Spleen (tissue), 11 donors: ENCODE data around the gene HEATR5B. TPM values are rescaled to one million over a fixed set of nuclear protein-coding genes. Genes with fewer than 3 reads are reported as not detected.
"Not testable (repeated sequence)": the region's sequence is repeated elsewhere in the genome, so short reads cannot be mapped to it uniquely, and the experiment has no call there.

Source experiments
- DNase-seq: peaks from one replicate; pipeline ENCODE4 v3.0.0-alpha.2; 2020
- H3K27ac ChIP-seq, 8 donors: fragments of 200-600 bp; sonication (generic) in 7 of 8; 1 replicate in 4 of 8; 2 replicates in 4 of 8; pipeline versions ENCODE4 v1.5.0 to v1.8.0; 2016 to 2021; ENCODE audit warnings: inconsistent platforms in 4 of 8, mild to moderate bottlenecking in 4 of 8, moderate library complexity in 1 of 8
- H3K27me3 ChIP-seq, 7 donors: fragments of 200-600 bp; sonication (generic) in 6 of 7; replicated peaks in 1 of 7; 1 replicate in 4 of 7; 2 replicates in 3 of 7; pipeline versions ENCODE4 v1.5.0 to v1.8.0; 2016 to 2021; ENCODE audit warnings: inconsistent platforms in 3 of 7, mild to moderate bottlenecking in 1 of 7
- H3K36me3 ChIP-seq, 6 donors: fragments of 200-600 bp; sonication (generic) in 5 of 6; 1 replicate in 4 of 6; 2 replicates in 2 of 6; pipeline versions ENCODE4 v1.5.0 to v1.8.0; 2016 to 2021; ENCODE audit warnings: inconsistent platforms in 2 of 6
- H3K4me1 ChIP-seq, 6 donors: fragments of 200-600 bp; sonication (generic) in 5 of 6; 1 replicate in 3 of 6; 2 replicates in 3 of 6; pipeline versions ENCODE4 v1.5.0 to v1.8.0; 2016 to 2021; ENCODE audit warnings: inconsistent platforms in 3 of 6
- H3K4me3 ChIP-seq, 8 donors: fragments of 200-600 bp; sonication (generic) in 7 of 8; 1 replicate in 4 of 8; 2 replicates in 4 of 8; pipeline versions ENCODE4 v1.5.0 to v1.8.0; 2016 to 2021; ENCODE audit warnings: inconsistent platforms in 4 of 8, mild to moderate bottlenecking in 4 of 8, moderate library complexity in 2 of 8
- H3K9me3 ChIP-seq, 8 donors: fragments of 200-600 bp; sonication (generic) in 7 of 8; 1 replicate in 4 of 8; 2 replicates in 4 of 8; pipeline versions ENCODE4 v1.5.0 to v1.8.0; 2016 to 2021; ENCODE audit warnings: inconsistent platforms in 4 of 8
- POLR2A ChIP-seq, 3 donors: fragments of 450-650 bp; IDR thresholded peaks; one replicate each; pipeline ENCODE4 v1.5.1; 2017; ENCODE audit warnings: antibody characterized with exemption in 3 of 3, mild to moderate bottlenecking in 1 of 3
- POLR2AphosphoS5 ChIP-seq, 3 donors: sonication (generic); formaldehyde crosslinking; IDR thresholded peaks; one replicate each; pipeline ENCODE4 v1.5.1; 2017; ENCODE audit warnings: antibody characterized with exemption in 3 of 3
- WGBS, 5 donors: extraction: QIAGEN DNeasy Blood & Tissue Kit in 3 of 5; methylation state at CpG; one replicate each; pipeline versions ENCODE4 v1.1.5 to v1.1.7; 2013 to 2018; 5-methylcytosine and 5-hydroxymethylcytosine counted together
- intact Hi-C: fragments of 100-400 bp; cut with DNase I; formaldehyde crosslinking; loops from one replicate; pipeline ENCODE4 v1.15.0; 2023; ENCODE audit warnings: low total_unique reads
- polyA plus RNA-seq, 3 donors: library from polyadenylated mRNA; stranded (reverse); fragments of 200-250 nt; gene quantifications; one replicate each; pipeline ENCODE4 v1.2.1, GENCODE V29; 2013
- total RNA-seq, 7 donors: library from RNA; depleted of rRNA in 3 of 7; stranded (reverse); fragments of >200 nt in 3 of 7; fragmentation: NEBNext Ultra II Directional in 4 of 7; extraction: Animal tissue kit (Norgen Biotek cat#: 25700) in 4 of 7; gene quantifications; one replicate each; pipeline versions ENCODE4 v1.1.0 to v1.2.1, GENCODE V29; 2016 to 2021
- TF ChIP-seq, protein P1 (sequence below), 11 experiments: fragments of 200-600 bp in 7 of 11; fragments of 450-650 bp in 4 of 11; sonication (generic) in 4 of 11; IDR thresholded peaks in 8 of 11; conservative IDR thresholded peaks in 3 of 11; 1 replicate in 7 of 11; 2 replicates in 4 of 11; pipeline versions ENCODE4 v1.4.0 to v1.8.0; 2016 to 2021; ENCODE audit warnings: antibody characterized with exemption in 11 of 11, inconsistent platforms in 4 of 11, mild to moderate bottlenecking in 1 of 11
- donor health status: healthy with polysubstance abuse.
- donor health status: DM: no; HTN: no; CAD: no; lungs with moderate emphysema.
- donor health status: DM: no; HTN: no; CAD: no.
- donor health status: Bipolar disorder and iron deficiency.
- donor health status: healthy.
- donor health status: DM: no; HTN: no; CAD: no.
- donor health status: DM: yes; HTN: yes; CAD: no.

Gene HEATR5B
- total and polyA plus RNA-seq, 10 donors = 5.5 to 58.2 (median 34.3) TPM

DNA sequence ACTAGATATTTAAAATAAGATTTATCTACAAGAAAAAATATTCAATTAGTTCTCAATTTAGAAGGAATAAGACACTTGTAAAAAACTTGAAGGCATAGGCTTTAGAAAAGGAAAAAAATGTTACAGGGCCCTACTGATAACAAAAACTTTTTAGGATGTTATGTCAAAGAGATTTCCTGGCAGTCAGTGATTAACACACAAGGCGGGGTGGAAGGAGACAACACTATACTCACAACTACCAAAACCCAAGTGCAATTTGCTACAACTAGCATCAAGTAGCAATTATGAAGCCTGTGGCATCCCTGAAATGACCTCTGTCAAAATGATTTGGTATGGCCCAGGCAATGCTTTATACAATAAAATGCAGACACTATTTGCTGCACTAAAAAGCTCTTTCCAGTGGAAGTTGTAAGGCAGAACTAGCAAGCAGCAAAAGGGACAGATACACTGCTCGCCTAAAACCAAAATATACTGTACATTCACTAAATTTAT lies 133.1 kb downstream of the HEATR5B start:
- Histone ChIP-seq H3K4me1 (peaks cover 0 to 43% (median 21%) of the 10 kb centered on the region in 6 donors), H3K27me3 (no peaks in the 10 kb centered on the region), H3K4me3 (no peak overlapping the region), H3K36me3 (peaks cover 0 to 6% (median 0%) of the 10 kb centered on the region in 6 donors), H3K9me3 (no peaks in the 10 kb centered on the region), H3K27ac (peak overlapping the region in 1 of 8 donors; percentile 28)
- TF ChIP-seq POLR2AphosphoS5 (IDR thresholded peaks at IDR 0.05) (no peak), POLR2A (IDR thresholded peaks at IDR 0.05) (no peak)
- TF ChIP-seq, protein P1, sequence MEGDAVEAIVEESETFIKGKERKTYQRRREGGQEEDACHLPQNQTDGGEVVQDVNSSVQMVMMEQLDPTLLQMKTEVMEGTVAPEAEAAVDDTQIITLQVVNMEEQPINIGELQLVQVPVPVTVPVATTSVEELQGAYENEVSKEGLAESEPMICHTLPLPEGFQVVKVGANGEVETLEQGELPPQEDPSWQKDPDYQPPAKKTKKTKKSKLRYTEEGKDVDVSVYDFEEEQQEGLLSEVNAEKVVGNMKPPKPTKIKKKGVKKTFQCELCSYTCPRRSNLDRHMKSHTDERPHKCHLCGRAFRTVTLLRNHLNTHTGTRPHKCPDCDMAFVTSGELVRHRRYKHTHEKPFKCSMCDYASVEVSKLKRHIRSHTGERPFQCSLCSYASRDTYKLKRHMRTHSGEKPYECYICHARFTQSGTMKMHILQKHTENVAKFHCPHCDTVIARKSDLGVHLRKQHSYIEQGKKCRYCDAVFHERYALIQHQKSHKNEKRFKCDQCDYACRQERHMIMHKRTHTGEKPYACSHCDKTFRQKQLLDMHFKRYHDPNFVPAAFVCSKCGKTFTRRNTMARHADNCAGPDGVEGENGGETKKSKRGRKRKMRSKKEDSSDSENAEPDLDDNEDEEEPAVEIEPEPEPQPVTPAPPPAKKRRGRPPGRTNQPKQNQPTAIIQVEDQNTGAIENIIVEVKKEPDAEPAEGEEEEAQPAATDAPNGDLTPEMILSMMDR (IDR thresholded peaks at IDR 0.05 in 8 of 11, conservative IDR thresholded peaks at IDR 0.05 in 3 of 11) = no peak
- DNase-seq = no peak
- intact Hi-C loops = no loop called here
- WGBS, 5 donors = 59 to 91% (median 78%) methylated on average over 2 of the region's 2 CpGs

DNA sequence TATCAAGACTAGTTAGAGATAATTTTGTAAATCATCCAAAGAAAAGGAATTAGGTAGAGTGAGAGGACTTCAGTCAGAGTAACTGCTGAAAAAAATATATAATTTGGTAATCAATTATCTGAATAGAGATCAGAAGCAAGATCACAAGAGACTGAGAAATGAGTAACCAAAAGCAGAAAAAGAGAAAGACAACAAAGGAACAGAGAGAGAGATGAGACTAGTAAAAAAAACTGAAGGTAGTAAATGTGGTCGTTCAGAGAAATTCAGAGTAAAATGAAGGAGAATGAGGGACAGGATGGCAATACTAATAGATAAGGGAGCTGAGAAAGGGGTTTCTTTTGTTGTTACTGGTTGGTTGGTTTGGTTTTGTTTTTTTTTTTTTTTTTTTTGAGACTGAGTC lies 134.3 kb downstream of the HEATR5B start:
- TF ChIP-seq POLR2AphosphoS5 (IDR thresholded peaks at IDR 0.05) = no peak
- TF ChIP-seq POLR2A (IDR thresholded peaks at IDR 0.05) = no peak
- TF ChIP-seq, protein P1 (IDR thresholded peaks at IDR 0.05 in 8 of 11, conservative IDR thresholded peaks at IDR 0.05 in 3 of 11) = no peak
- no peak overlapping the region for H3K27ac ChIP-seq
- 72 to 90% (median 75%) methylated on average over 1 of the region's 1 CpG for WGBS, 5 donors
- intact Hi-C loops = no loop called here
- H3K4me1 ChIP-seq = peaks cover 0 to 31% (median 20%) of the 10 kb centered on the region in 6 donors
- DNase-seq = no peak
- no peak overlapping the region for H3K4me3 ChIP-seq
- H3K36me3 ChIP-seq = peaks cover 0 to 6% (median 0%) of the 10 kb centered on the region in 6 donors
- H3K27me3 ChIP-seq = no peaks in the 10 kb centered on the region
- no peaks in the 10 kb centered on the region for H3K9me3 ChIP-seq

DNA sequence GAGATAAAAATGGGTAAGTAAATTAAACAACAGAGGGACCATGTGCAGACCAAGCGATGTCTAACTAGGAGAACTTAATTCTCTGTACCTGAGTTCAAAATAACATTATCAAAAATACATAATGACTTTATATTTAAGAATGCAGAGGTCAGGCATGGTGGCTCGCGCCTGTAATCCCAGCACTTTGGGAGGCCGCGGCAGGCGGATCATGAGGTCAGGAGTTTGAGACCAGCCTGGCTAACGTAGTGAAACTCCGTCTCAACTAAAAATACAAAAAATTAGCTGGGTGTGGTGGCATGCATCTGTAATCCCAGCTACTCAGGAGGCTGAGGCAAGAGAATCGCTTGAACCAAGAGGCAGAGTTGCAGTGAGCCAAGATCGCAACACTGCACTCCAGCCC lies 138.9 kb downstream of the HEATR5B start:
- H3K9me3 ChIP-seq, H3K27me3 ChIP-seq, H3K27ac ChIP-seq, intact Hi-C loops, H3K36me3 ChIP-seq, H3K4me1 ChIP-seq, H3K4me3 ChIP-seq, DNase-seq: not testable (repeated sequence)
- WGBS, 5 donors = 89 to 99% (median 93%) methylated on average over 10 of the region's 10 CpGs

DNA sequence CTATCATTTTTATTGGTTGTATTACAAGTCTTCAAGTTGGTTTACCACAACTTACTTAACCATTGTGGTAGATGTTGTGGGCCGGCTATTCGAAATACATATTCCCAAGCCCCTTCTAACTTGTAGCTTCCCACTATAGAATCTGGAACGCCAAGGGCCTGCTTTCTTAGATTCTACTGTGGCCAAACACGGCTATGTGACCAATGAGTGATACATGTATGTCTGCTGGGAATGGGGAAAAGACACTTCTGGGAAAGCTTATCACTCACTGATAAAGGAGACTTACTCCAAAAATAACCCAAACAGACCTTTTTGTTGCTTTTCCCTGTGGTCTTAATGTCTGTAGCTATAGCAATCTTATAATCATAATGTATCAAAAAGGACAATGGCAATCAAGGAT lies 142.3 kb downstream of the HEATR5B start:
- H3K27me3 ChIP-seq = no peaks in the 10 kb centered on the region
- no peaks in the 10 kb centered on the region for H3K4me1 ChIP-seq
- intact Hi-C loops = no loop called here
- no peak overlapping the region for H3K4me3 ChIP-seq
- no peak for TF ChIP-seq POLR2A (IDR thresholded peaks at IDR 0.05)
- TF ChIP-seq, protein P1 (IDR thresholded peaks at IDR 0.05 in 8 of 11, conservative IDR thresholded peaks at IDR 0.05 in 3 of 11) = no peak
- TF ChIP-seq POLR2AphosphoS5 (IDR thresholded peaks at IDR 0.05) = no peak
- H3K9me3 ChIP-seq = no peaks in the 10 kb centered on the region
- WGBS, 5 donors = 93 to 98% (median 94%) methylated on average over 4 of the region's 4 CpGs
- no peak for DNase-seq
- H3K36me3 ChIP-seq = peaks cover 0 to 8% (median 0%) of the 10 kb centered on the region in 6 donors
- H3K27ac ChIP-seq = no peak overlapping the region

DNA sequence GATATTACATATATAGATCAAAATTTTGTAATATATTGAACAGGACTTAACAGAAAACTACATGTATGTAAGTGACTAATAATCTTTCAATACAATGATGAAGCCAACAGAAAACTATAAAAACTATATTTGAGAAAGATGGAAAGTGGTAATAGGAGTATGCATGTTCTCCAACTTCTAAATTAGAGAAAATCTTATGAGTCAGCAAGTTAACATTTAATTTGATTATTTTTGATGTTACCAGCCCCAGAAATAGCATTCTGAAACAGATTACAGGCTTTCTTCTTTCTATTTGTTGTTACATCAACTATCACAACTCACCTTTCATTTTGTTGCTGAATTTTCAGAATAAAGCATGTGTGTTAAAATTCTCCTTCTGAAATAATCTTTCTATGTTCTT lies 147.6 kb downstream of the HEATR5B start:
- H3K36me3 ChIP-seq, intact Hi-C loops, H3K9me3 ChIP-seq, DNase-seq, H3K4me3 ChIP-seq, H3K27ac ChIP-seq, H3K27me3 ChIP-seq, H3K4me1 ChIP-seq: not testable (repeated sequence)

DNA sequence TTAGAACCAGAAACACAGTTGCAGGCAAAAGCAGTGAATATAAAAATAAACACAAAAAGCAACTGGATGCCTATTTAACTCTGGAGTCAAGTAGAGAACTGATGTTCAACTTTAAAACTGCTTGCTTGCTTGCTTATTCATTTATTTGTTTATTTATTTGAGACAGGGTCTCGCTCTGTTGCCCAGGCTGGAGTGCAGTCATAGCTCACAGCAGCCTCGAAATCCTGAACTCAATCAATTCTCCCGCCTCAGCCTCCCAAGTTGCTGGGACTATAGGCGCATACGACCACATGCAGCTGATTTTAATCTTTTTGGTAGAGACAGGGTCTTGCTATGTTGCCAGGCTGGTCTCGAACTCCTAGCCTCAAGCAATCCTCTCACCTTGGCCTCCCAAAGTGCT lies 152.5 kb downstream of the HEATR5B start:
- WGBS, 5 donors = 92 to 100% (median 96%) methylated on average over 6 of the region's 6 CpGs
- intact Hi-C loops, H3K27me3 ChIP-seq, H3K36me3 ChIP-seq, DNase-seq, H3K4me3 ChIP-seq, H3K27ac ChIP-seq, H3K9me3 ChIP-seq: not testable (repeated sequence)
- peaks cover 0 to 31% (median 7%) of the 10 kb centered on the region in 6 donors for H3K4me1 ChIP-seq
